GM12892 (cell line): ENCODE results near the gene CEBPZOS.
A peak's percentile ranks its signal among the peaks of the same experiment; 100 is the strongest.

Source experiments
- DNase-seq: peaks from one replicate; pipeline ENCODE4 v3.0.0; 2011; ENCODE audit not compliant: insufficient read length
- FAIRE-seq: peaks from 2 replicates; lab custom pipeline; 2011; peaks lifted over from hg19 to GRCh38; lab: Jason Lieb, UNC
- POLR2A ChIP-seq: IDR thresholded peaks from 2 replicates; pipeline ENCODE4 v1.6.1; 2011; ENCODE audit warnings: low read depth, low read length, control low read depth
- POLR2AphosphoS5 ChIP-seq: IDR thresholded peaks from 2 replicates; pipeline ENCODE4 v1.6.1; 2011; ENCODE audit warnings: low read depth, low read length, control low read depth
- TAF1 ChIP-seq: IDR thresholded peaks from 2 replicates; pipeline ENCODE4 v1.6.1; 2011; ENCODE audit warnings: low read depth, mild to moderate bottlenecking, control low read depth, low read length, borderline replicate concordance

The CEBPZOS gene

GRCh38 chr2:37168217-37168981 is 27.9 kb upstream of the CEBPZOS start:
- DNase-seq (peak; percentile 58), FAIRE-seq (peak; percentile 92)

GRCh38 chr2:37171624-37171950 is 24.7 kb upstream of the CEBPZOS start:
- no peak for FAIRE-seq

More at GRCh38 chr2:37168217-37168981, 27.9 kb upstream of the CEBPZOS start:
- TF ChIP-seq POLR2AphosphoS5 (no peak), TAF1 (no peak), POLR2A (no peak)

GRCh38 chr2:37173741-37174140 is 22.6 kb upstream of the CEBPZOS start:
- no peak for FAIRE-seq
- no peak for DNase-seq

More at GRCh38 chr2:37171624-37171950, 24.7 kb upstream of the CEBPZOS start:
- DNase-seq = no peak
- no peak for TF ChIP-seq POLR2A
- no peak for TF ChIP-seq POLR2AphosphoS5
- TF ChIP-seq TAF1 = no peak

GRCh38 chr2:37180006-37180639 is 16.2 kb upstream of the CEBPZOS start:
- FAIRE-seq = no peak
- DNase-seq = no peak
- TF ChIP-seq POLR2A = no peak
- TF ChIP-seq TAF1 = no peak
- TF ChIP-seq POLR2AphosphoS5 = no peak

More at GRCh38 chr2:37173741-37174140, 22.6 kb upstream of the CEBPZOS start:
- TF ChIP-seq POLR2AphosphoS5 (no peak), TAF1 (no peak), POLR2A (no peak)

- FAIRE-seq (no peak), DNase-seq (no peak)
- no peak for TF ChIP-seq POLR2AphosphoS5
- no peak for TF ChIP-seq POLR2A
- no peak for TF ChIP-seq TAF1
These were observed 15.7 kb upstream of the CEBPZOS start for GRCh38 chr2:37180640-37181039.

GRCh38 chr2:37181726-37182684 is 14.3 kb upstream of the CEBPZOS start:
- TF ChIP-seq POLR2AphosphoS5 (no peak), POLR2A (no peak), TAF1 (no peak)
- DNase-seq (no peak), FAIRE-seq (no peak)

- TF ChIP-seq POLR2A (no peak), TAF1 (no peak), POLR2AphosphoS5 (no peak)
- FAIRE-seq = no peak
- DNase-seq = no peak
These were observed 7.7 kb upstream of the CEBPZOS start, which contains the start of gene SULT6B1 for GRCh38 chr2:37188570-37188969. SULT6B1 (minus strand) TSS chr2:37188670; CDS start chr2:37188640, 30 bp downstream.

GRCh38 chr2:37189452-37190153 is 6.7 kb upstream of the CEBPZOS start:
- TF ChIP-seq POLR2A (no peak), TAF1 (no peak), POLR2AphosphoS5 (no peak)
- no peak for DNase-seq
- FAIRE-seq = no peak

GRCh38 chr2:37190290-37190689 is 6.0 kb upstream of the CEBPZOS start:
- no peak for TF ChIP-seq POLR2A
- DNase-seq = no peak
- no peak for FAIRE-seq

- DNase-seq (no peak), FAIRE-seq (no peak)
These were observed 5.0 kb upstream of the CEBPZOS start for GRCh38 chr2:37191253-37191652.

GRCh38 chr2:37191747-37192146 is 4.5 kb upstream of the CEBPZOS start:
- FAIRE-seq = no peak
- DNase-seq = no peak
- no peak for TF ChIP-seq TAF1
- no peak for TF ChIP-seq POLR2AphosphoS5
- no peak for TF ChIP-seq POLR2A

More at GRCh38 chr2:37191253-37191652, 5.0 kb upstream of the CEBPZOS start:
- no peak for TF ChIP-seq TAF1
- no peak for TF ChIP-seq POLR2AphosphoS5
- TF ChIP-seq POLR2A = no peak
